Activated CD8-positive, alpha-beta T cell treated with anti-CD3 and anti-CD28 coated beads for 36 hours (primary cell): ENCODE measurements around the gene GRAMD2B. TPM values are rescaled to one million over a fixed set of nuclear protein-coding genes. Genes with fewer than 3 reads are reported as not detected.

Experiments used
- ATAC-seq: fragments of 200-7000 bp; cut with Tn5 transposase; one replicate; pipeline ENCODE4 v1.10.0; 2021; ENCODE audit warnings: mild to moderate bottlenecking, moderate library complexity
- CTCF ChIA-PET: fragments of 350-600 bp; sonication (Branson Sonifier 250); formaldehyde crosslinking; loops from one replicate; lab custom pipeline; 2021; ENCODE audit warnings: antibody characterized with exemption; lab: Charles Lee
- POLR2A ChIA-PET: fragments of 350-600 bp; sonication (Branson Sonifier 250); formaldehyde crosslinking; loops from one replicate; lab custom pipeline; 2021; ENCODE audit warnings: antibody characterized with exemption; lab: Charles Lee
- DNase-seq: peaks from one replicate; pipeline ENCODE4 v3.0.0-alpha.2; 2020
- H3K27ac Mint-ChIP-seq: one replicate; pipeline ENCODE4 v1.8.0; 2021; ENCODE audit warnings: mild to moderate bottlenecking, mixed read lengths
- H3K27me3 Mint-ChIP-seq: one replicate; pipeline ENCODE4 v1.8.0; 2021; ENCODE audit warnings: mixed read lengths
- H3K36me3 Mint-ChIP-seq: one replicate; pipeline ENCODE4 v1.8.0; 2021; ENCODE audit warnings: low read depth, mixed read lengths
- H3K4me1 Mint-ChIP-seq: one replicate; pipeline ENCODE4 v1.8.0; 2021; ENCODE audit warnings: low read depth, mixed read lengths
- H3K4me3 Mint-ChIP-seq: one replicate; pipeline ENCODE4 v1.8.0; 2021; ENCODE audit warnings: mild to moderate bottlenecking, moderate library complexity, mixed read lengths
- H3K9me3 Mint-ChIP-seq: one replicate; pipeline ENCODE4 v1.8.0; 2021; ENCODE audit warnings: mixed read lengths
- intact Hi-C: fragments of 100-400 bp; cut with micrococcal nuclease; formaldehyde crosslinking; loops from one replicate; pipeline ENCODE4 v1.10.0; 2022
- total RNA-seq, 2 experiments: library from RNA; stranded (reverse); gene quantifications; one replicate each; pipeline ENCODE4 v1.2.3, GENCODE V29; 2021
- TF ChIP-seq, protein P1 (sequence below): fragments of 200-600 bp; IDR thresholded peaks from one replicate; pipeline ENCODE4 v1.8.0; 2022; ENCODE audit warnings: antibody characterized with exemption, mild to moderate bottlenecking

GRAMD2B gene
- total RNA-seq, 2 experiments from 2014 or later: 8.0 to 8.4 TPM

DNA sequence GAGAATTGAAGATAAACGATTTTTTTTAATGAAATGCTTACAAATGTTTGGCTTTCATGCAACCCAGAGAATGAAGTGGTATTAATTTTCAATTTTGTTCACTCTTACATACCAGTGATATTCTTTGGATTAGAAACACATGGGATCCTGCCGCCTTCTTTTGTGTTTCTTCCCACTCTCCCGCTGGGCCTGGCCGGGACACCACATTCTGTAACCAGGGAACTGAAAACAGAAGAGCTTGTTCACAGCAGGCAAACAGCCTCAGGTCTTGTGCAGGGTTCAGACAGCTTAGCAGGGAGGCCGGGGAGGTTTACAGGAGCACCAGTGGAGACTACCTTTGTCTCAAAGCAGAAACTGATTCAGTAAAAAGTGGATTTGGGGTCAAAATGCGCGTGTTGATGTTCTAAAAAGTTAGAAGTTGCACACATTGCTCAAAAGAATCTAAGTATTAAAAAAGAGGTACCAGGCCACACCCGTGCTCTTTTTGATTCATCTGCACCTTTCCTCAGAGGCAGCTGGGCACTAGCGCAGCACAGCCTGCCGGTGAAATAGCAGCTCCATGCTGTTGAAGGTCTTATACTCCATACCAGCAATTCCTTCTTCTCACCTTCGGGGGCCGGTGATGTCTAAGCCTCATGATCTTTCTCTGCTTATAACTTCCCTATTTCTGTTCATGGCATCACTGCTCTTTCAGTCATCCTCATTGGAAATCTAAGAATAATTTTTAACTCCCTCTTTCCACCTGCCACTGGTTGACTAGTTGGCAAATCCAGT lies 67.1 kb downstream of the GRAMD2B start:
- ChIA-PET POLR2A (interaction anchor here (1.1 kb wide), 2 partner anchors 10 to 41 kb away, joined by 3 read pairs; no protein-coding TSS in a partner anchor), CTCF (interaction anchor here (0.7 to 2.1 kb wide), 5 partner anchors 9 to 151 kb away, joined by 3 to 13 read pairs (median 3); no protein-coding TSS in a partner anchor)
- Mint-ChIP-seq H3K27me3 (no peaks in the 10 kb centered on the region), H3K4me1 (no peaks in the 10 kb centered on the region), H3K36me3 (peaks cover 16% of the 10 kb centered on the region), H3K4me3 (no peak overlapping the region), H3K9me3 (no peaks in the 10 kb centered on the region), H3K27ac (peak overlapping the region; percentile 6)
- TF ChIP-seq, protein P1, sequence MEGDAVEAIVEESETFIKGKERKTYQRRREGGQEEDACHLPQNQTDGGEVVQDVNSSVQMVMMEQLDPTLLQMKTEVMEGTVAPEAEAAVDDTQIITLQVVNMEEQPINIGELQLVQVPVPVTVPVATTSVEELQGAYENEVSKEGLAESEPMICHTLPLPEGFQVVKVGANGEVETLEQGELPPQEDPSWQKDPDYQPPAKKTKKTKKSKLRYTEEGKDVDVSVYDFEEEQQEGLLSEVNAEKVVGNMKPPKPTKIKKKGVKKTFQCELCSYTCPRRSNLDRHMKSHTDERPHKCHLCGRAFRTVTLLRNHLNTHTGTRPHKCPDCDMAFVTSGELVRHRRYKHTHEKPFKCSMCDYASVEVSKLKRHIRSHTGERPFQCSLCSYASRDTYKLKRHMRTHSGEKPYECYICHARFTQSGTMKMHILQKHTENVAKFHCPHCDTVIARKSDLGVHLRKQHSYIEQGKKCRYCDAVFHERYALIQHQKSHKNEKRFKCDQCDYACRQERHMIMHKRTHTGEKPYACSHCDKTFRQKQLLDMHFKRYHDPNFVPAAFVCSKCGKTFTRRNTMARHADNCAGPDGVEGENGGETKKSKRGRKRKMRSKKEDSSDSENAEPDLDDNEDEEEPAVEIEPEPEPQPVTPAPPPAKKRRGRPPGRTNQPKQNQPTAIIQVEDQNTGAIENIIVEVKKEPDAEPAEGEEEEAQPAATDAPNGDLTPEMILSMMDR: no peak
- DNase-seq: no peak
- ATAC-seq: no peak
- intact Hi-C loops: no loop called here

GRCh38 chr5:126492939-126493338 lies 69.7 kb downstream of the GRAMD2B start:
- Mint-ChIP-seq H3K36me3 (peaks cover 5% of the 10 kb centered on the region), H3K9me3 (no peaks in the 10 kb centered on the region), H3K27me3 (no peaks in the 10 kb centered on the region), H3K4me3 (no peak overlapping the region), H3K27ac (no peak overlapping the region), H3K4me1 (no peaks in the 10 kb centered on the region)
- no peak for ATAC-seq
- DNase-seq: no peak
- ChIA-PET CTCF (interaction anchor here (1.2 to 1.3 kb wide), 2 partner anchors 40 to 140 kb away, joined by 4 to 8 read pairs; no protein-coding TSS in a partner anchor), POLR2A (no interaction called here)
- TF ChIP-seq, protein P1: no peak
- intact Hi-C loops: no loop called here

GRCh38 chr5:126494393-126494792 lies 71.2 kb downstream of the GRAMD2B start:
- Mint-ChIP-seq H3K36me3 (peaks cover 5% of the 10 kb centered on the region), H3K4me1 (peaks cover 2% of the 10 kb centered on the region), H3K27me3 (no peaks in the 10 kb centered on the region), H3K27ac (no peak overlapping the region), H3K4me3 (no peak overlapping the region), H3K9me3 (no peaks in the 10 kb centered on the region)
- ChIA-PET POLR2A (no interaction called here), CTCF (interaction anchor here (1.1 kb wide), 1 partner anchor 156 kb away, joined by 4 read pairs; no protein-coding TSS in a partner anchor)
- TF ChIP-seq, protein P1: no peak
- DNase-seq (no peak), ATAC-seq (no peak)
- intact Hi-C loops: no loop called here

DNA sequence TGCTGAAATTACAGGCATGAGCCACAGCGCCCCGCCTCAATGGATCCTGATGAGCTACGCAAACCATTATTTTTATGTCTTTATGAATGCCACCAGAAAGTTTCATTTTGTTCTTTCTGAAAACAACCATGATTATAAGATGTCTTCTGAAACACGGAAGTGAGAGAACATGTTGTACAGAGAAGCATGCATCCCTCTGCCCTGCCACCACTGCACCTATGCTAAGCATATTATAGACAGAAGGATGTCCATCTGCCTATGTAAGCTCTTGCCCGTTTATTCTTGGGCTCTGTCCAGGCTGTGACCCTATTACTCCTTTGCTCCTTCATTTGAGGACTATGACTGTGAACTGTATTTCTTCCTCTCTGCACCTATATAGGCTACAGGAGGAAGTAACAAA lies 74.3 kb downstream of the GRAMD2B start:
- H3K4me3 Mint-ChIP-seq: no peak overlapping the region
- ATAC-seq: no peak
- no peak overlapping the region for H3K27ac Mint-ChIP-seq
- H3K27me3 Mint-ChIP-seq: no peaks in the 10 kb centered on the region
- POLR2A ChIA-PET: no interaction called here
- intact Hi-C loops: no loop called here
- no peaks in the 10 kb centered on the region for H3K9me3 Mint-ChIP-seq
- CTCF ChIA-PET: interaction anchor here (1.2 kb wide), 1 partner anchor 158 kb away, joined by 3 read pairs; no protein-coding TSS in a partner anchor
- no peaks in the 10 kb centered on the region for H3K36me3 Mint-ChIP-seq
- DNase-seq: no peak
- TF ChIP-seq, protein P1: no peak
- H3K4me1 Mint-ChIP-seq: peaks cover 17% of the 10 kb centered on the region

DNA sequence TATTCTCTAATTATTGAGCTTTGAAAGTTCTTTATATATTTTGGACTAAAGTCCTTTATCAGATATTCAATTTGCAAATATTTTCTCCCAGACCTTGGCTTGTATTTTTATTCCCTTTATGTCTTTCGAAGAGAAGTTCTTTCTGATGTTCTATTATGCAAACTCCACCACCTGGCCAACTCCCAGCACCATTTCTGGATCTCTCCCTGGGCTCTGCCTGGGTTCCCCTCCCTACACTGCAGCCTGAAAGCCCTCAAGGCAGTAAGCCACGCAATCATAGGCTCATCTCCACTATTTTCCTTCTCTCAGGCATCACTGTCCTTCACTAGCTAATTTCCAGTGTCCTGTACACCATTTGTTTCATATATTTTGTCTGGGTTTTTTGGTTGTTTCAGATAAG lies 76.1 kb downstream of the GRAMD2B start:
- intact Hi-C loops: no loop called here
- CTCF ChIA-PET: interaction anchor here (0.7 to 3.9 kb wide), 44 partner anchors 9 to 160 kb away, joined by 3 to 53 read pairs (median 8); no protein-coding TSS in a partner anchor

More for the DNA sequence above, 76.1 kb downstream of the GRAMD2B start:
- H3K27me3 Mint-ChIP-seq: no peaks in the 10 kb centered on the region
- ATAC-seq: no peak
- H3K9me3 Mint-ChIP-seq: no peaks in the 10 kb centered on the region
- no peak overlapping the region for H3K4me3 Mint-ChIP-seq
- H3K4me1 Mint-ChIP-seq: peaks cover 22% of the 10 kb centered on the region
- H3K27ac Mint-ChIP-seq: no peak overlapping the region
- POLR2A ChIA-PET: interaction anchor here (1.2 to 1.6 kb wide), 2 partner anchors 9 to 48 kb away, joined by 3 to 5 read pairs; no protein-coding TSS in a partner anchor
- no peak for DNase-seq
- TF ChIP-seq, protein P1: no peak
- H3K36me3 Mint-ChIP-seq: no peaks in the 10 kb centered on the region
